K562 (cell line): ENCODE measurements around the gene SLC6A13. TPM values are rescaled to one million over a fixed set of nuclear protein-coding genes. Genes with fewer than 3 reads are reported as not detected.

Experiments used
- ATAC-seq: fragments of 200-7000 bp; cut with Tn5 transposase; 3 replicates; pipeline ENCODE4 v1.9.1; 2020; ENCODE audit warnings: moderate library complexity
- BruUV-seq: library from RNA; stranded (reverse); fragments of 400-500 nt; replicated peaks from 2 replicates; lab custom pipeline; 2021; lab: Mats Ljungman, UMichigan
- CTCF ChIA-PET: fragments of 300-600 bp; formaldehyde crosslinking; extraction: SDS; loops from one replicate; lab custom pipeline; 2021; ENCODE audit warnings: low intra/inter-chr PET ratio; lab: Yijun Ruan, JAX
- POLR2A ChIA-PET: fragments of 300-600, 350-650 bp; sonication (Branson Sonifier 250); formaldehyde crosslinking; extraction: SDS; loops from one replicate; lab custom pipeline; 2021; ENCODE audit warnings: antibody characterized with exemption, inconsistent platforms; lab: Yijun Ruan, JAX
- DNase-seq, 4 experiments: peaks; one replicate each; pipeline versions ENCODE4 v3.0.0 to v3.0.0-alpha.2; 2011 to 2018; ENCODE audit warnings: low spot score in 3 of 4, mixed read lengths in 3 of 4; ENCODE audit errors: extremely low read depth in 1 of 4
- FAIRE-seq: peaks from 2 replicates; lab custom pipeline; 2011; peaks lifted over from hg19 to GRCh38; lab: Jason Lieb, UNC
- H2AFZ ChIP-seq: 2 replicates; pipeline ENCODE4 v1.6.0; 2011; ENCODE audit warnings: low read depth, low read length, control low read depth, inconsistent platforms
- H3K27ac ChIP-seq: fragments of 200-600 bp; 3 replicates; pipeline ENCODE4 v1.8.0; 2011; ENCODE audit warnings: low read depth, mild to moderate bottlenecking, control low read depth, inconsistent platforms, low read length, moderate library complexity, mixed read lengths; ENCODE audit errors: extremely low read depth
- H3K27me3 ChIP-seq, 2 experiments: fragments of 300-600 bp in 1 of 2; 2 replicates in 1 of 2; 3 replicates in 1 of 2; pipeline versions ENCODE4 v1.6.0 to v1.8.0; 2011; ENCODE audit warnings: inconsistent platforms in 2 of 2, low read length in 2 of 2, mild to moderate bottlenecking in 1 of 2, mixed read lengths in 1 of 2, moderate library complexity in 1 of 2; ENCODE audit not compliant: control insufficient read depth in 2 of 2, insufficient read depth in 2 of 2
- H3K36me3 ChIP-seq: fragments of 300-600 bp; 3 replicates; pipeline ENCODE4 v1.8.0; 2011; ENCODE audit warnings: mild to moderate bottlenecking, low read length, inconsistent platforms; ENCODE audit not compliant: control insufficient read depth, insufficient read depth
- H3K4me1 ChIP-seq, 2 experiments: fragments of 200-600 bp in 1 of 2; replicated peaks in 1 of 2; 2 replicates in 1 of 2; 3 replicates in 1 of 2; pipeline versions ENCODE4 v1.5.1 to v1.8.0; 2011; ENCODE audit warnings: inconsistent platforms in 2 of 2, low read length in 2 of 2, mild to moderate bottlenecking in 1 of 2, mixed read lengths in 1 of 2, moderate library complexity in 1 of 2; ENCODE audit not compliant: control insufficient read depth in 2 of 2, insufficient read depth in 2 of 2
- H3K4me2 ChIP-seq: 2 replicates; pipeline ENCODE4 v1.6.1; 2011; ENCODE audit warnings: low read length, control low read depth, inconsistent platforms, mixed read lengths; ENCODE audit not compliant: insufficient read depth
- H3K4me3 ChIP-seq: fragments of 200-600 bp; sonication (generic), shearing (Covaris generic); 2 replicates; pipeline ENCODE4 v1.5.1; 2016; ENCODE audit warnings: control low read depth, inconsistent platforms
- H3K79me2 ChIP-seq: fragments of 200-600 bp; 3 replicates; pipeline ENCODE4 v1.8.0; 2011; ENCODE audit warnings: low read length, inconsistent platforms; ENCODE audit not compliant: control insufficient read depth, insufficient read depth
- H3K9ac ChIP-seq, 2 experiments: 2 replicates each; pipeline versions ENCODE4 v1.6.0 to v1.6.1; 2011; ENCODE audit warnings: low read depth in 2 of 2, low read length in 2 of 2, control low read depth in 1 of 2, inconsistent platforms in 1 of 2, mild to moderate bottlenecking in 1 of 2, mixed read lengths in 1 of 2; ENCODE audit not compliant: insufficient read depth in 1 of 2
- H3K9me1 ChIP-seq: one replicate; pipeline ENCODE4 v1.6.0; 2011; ENCODE audit warnings: inconsistent platforms, mild to moderate bottlenecking, low read length, moderate library complexity; ENCODE audit not compliant: control insufficient read depth, insufficient read depth
- H3K9me3 ChIP-seq: replicated peaks from 2 replicates; pipeline ENCODE4 v1.5.1; 2011; ENCODE audit warnings: low read depth, low read length, inconsistent platforms; ENCODE audit not compliant: control insufficient read depth, insufficient read depth
- H4K20me1 ChIP-seq: replicated peaks from 2 replicates; pipeline ENCODE4 v1.6.1; 2011; ENCODE audit warnings: low read length, inconsistent platforms, mixed read lengths; ENCODE audit not compliant: control insufficient read depth, insufficient read depth
- ARHGAP35 ChIP-seq: fragments of 450-650 bp; IDR thresholded peaks from 2 replicates; pipeline ENCODE4 v1.6.1; 2018; ENCODE audit not compliant: partially characterized antibody
- BRD9 ChIP-seq: fragments of 450-650 bp; IDR thresholded peaks from 2 replicates; pipeline ENCODE4 v1.6.1; 2018; ENCODE audit warnings: low read depth; ENCODE audit not compliant: partially characterized antibody
- E2F3 ChIP-seq: fragments of 250-450 bp; sonication (Bioruptor Pico); IDR thresholded peaks from 2 replicates; pipeline ENCODE4 v1.4.0; 2020; ENCODE audit warnings: mild to moderate bottlenecking
- HOXB6 ChIP-seq: fragments of 250-450 bp; sonication (Bioruptor Pico); IDR thresholded peaks from 2 replicates; pipeline ENCODE4 v1.5.1; 2022; ENCODE audit warnings: mild to moderate bottlenecking, borderline replicate concordance
- KLF16 ChIP-seq: IDR thresholded peaks from 2 replicates; pipeline ENCODE4 v1.6.1; 2016; ENCODE audit warnings: antibody characterized with exemption
- MTA1 ChIP-seq: fragments of 450-650 bp; IDR thresholded peaks from 2 replicates; pipeline ENCODE4 v1.6.1; 2017; ENCODE audit warnings: borderline replicate concordance
- POLR2H ChIP-seq: IDR thresholded peaks from 2 replicates; pipeline ENCODE4 v1.6.1; 2016; ENCODE audit warnings: missing genetic modification characterization, low read depth, mild to moderate bottlenecking, control low read depth, missing compliant biosample characterization, moderate library complexity
- SMAD1 ChIP-seq: fragments of 150-350 bp; IDR thresholded peaks from 2 replicates; pipeline ENCODE4 v1.6.1; 2014; ENCODE audit warnings: low read length, low read depth; ENCODE audit not compliant: partially characterized antibody
- SREBF1 ChIP-seq: fragments of 150-350 bp; IDR thresholded peaks from 2 replicates; pipeline ENCODE4 v1.6.1; 2014; ENCODE audit warnings: antibody characterized with exemption, low read depth, low read length, borderline replicate concordance
- TBP ChIP-seq: optimal IDR thresholded peaks from 2 replicates; pipeline ENCODE3; 2011; ENCODE audit warnings: low read depth, low read length, improper control_type of control experiment
- ZBTB7A ChIP-seq: IDR thresholded peaks from 2 replicates; pipeline ENCODE4 v1.6.1; 2011; ENCODE audit warnings: low read depth, mild to moderate bottlenecking, low read length, moderate library complexity, borderline replicate concordance; ENCODE audit not compliant: control insufficient read depth
- ZNF780A ChIP-seq: fragments of 250-450 bp; sonication (Bioruptor Pico); IDR thresholded peaks from 2 replicates; pipeline ENCODE4 v1.5.0; 2021; ENCODE audit warnings: mild to moderate bottlenecking
- WGBS: fragments of 100-300 bp; shearing (Covaris generic); methylation state at CpG from one replicate; pipeline ENCODE4 v1.1.6; 2016; ENCODE audit warnings: low coverage, mixed read lengths; ENCODE audit not compliant: insufficient coverage; ENCODE audit errors: missing lambda C conversion rate; 5-methylcytosine and 5-hydroxymethylcytosine counted together
- in situ Hi-C: fragments of 300-500 bp; cut with MboI; formaldehyde crosslinking; loops from 4 replicates; pipeline ENCODE4 v1.15.0; 2018; ENCODE audit warnings: inconsistent platforms, mixed read lengths
- intact Hi-C: fragments of 100-400 bp; cut with micrococcal nuclease; formaldehyde crosslinking; loops from 2 replicates; pipeline ENCODE4 v1.14.2; 2022
- polyA plus RNA-seq, 8 experiments: library from polyadenylated mRNA; depleted of rRNA in 4 of 8; stranded (reverse) in 5 of 8; unstranded in 3 of 8; fragments of >200 nt; fragmentation: Nextera tagmentation in 2 of 8; fragmentation: Illumina TruSeq in 1 of 8; extraction: Ambion mirVana in 2 of 8; extraction: Trizol in 1 of 8; gene quantifications; 2 replicates each; pipeline versions ENCODE4 v1.2.1 to v1.2.3, GENCODE V29; 2011 to 2014; ENCODE audit warnings: inconsistent platforms in 1 of 8, missing spikeins in 1 of 8
- total RNA-seq, 7 experiments: library from RNA; depleted of rRNA in 6 of 7; stranded (reverse); fragments of >200 nt in 6 of 7; fragmentation: Illumina TruSeq in 2 of 7; extraction: Trizol in 2 of 7; gene quantifications; 2 replicates each; pipeline versions ENCODE4 v1.2.1 to v1.2.3, GENCODE V29; 2011 to 2021; ENCODE audit warnings: low replicate concordance in 1 of 7
- TF ChIP-seq, protein P1 (sequence below), 2 experiments: fragments of 150-350 bp in 1 of 2; IDR thresholded peaks; 2 replicates each; pipeline ENCODE4 v1.6.1; 2012 to 2016; ENCODE audit warnings: low read depth in 2 of 2, low read length in 2 of 2, mild to moderate bottlenecking in 1 of 2, moderate library complexity in 1 of 2
- TF ChIP-seq, protein P2 (sequence below): fragments of 450-650 bp; formaldehyde crosslinking; IDR thresholded peaks from 2 replicates; pipeline ENCODE4 v1.4.0; 2022; ENCODE audit warnings: mild to moderate bottlenecking, moderate library complexity

SLC6A13 gene
- total and polyA plus RNA-seq, 9 of the 15 experiments (the other 6 are each of a cell fraction or from before 2014, with no cell fraction given): 0.06 to 0.33 (median 0.22) TPM; not detected in 4

- H3K27me3 ChIP-seq: no peaks in the 10 kb centered on the region; a peak in 1 of 5 replicates
- no peaks in the 10 kb centered on the region for H3K9me3 ChIP-seq
- no TSS peak for BruUV-seq
- H3K36me3 ChIP-seq: no peaks in the 10 kb centered on the region
- ATAC-seq (no peak), DNase-seq (no peak), FAIRE-seq (no peak)
- H3K27ac ChIP-seq: no peak overlapping the region
- ChIA-PET CTCF (no interaction called here), POLR2A (no interaction called here)
- H3K4me2 ChIP-seq: no peak overlapping the region
- intact Hi-C loops: no loop called here
- no peaks in the 10 kb centered on the region for H3K79me2 ChIP-seq
- in situ Hi-C loops: no loop called here
- TF ChIP-seq ARHGAP35: no peak
- no peak for TF ChIP-seq SREBF1
- TF ChIP-seq ZNF780A (CRISPR knock-in tag): no peak
- TF ChIP-seq BRD9: no peak
- TF ChIP-seq, protein P1, sequence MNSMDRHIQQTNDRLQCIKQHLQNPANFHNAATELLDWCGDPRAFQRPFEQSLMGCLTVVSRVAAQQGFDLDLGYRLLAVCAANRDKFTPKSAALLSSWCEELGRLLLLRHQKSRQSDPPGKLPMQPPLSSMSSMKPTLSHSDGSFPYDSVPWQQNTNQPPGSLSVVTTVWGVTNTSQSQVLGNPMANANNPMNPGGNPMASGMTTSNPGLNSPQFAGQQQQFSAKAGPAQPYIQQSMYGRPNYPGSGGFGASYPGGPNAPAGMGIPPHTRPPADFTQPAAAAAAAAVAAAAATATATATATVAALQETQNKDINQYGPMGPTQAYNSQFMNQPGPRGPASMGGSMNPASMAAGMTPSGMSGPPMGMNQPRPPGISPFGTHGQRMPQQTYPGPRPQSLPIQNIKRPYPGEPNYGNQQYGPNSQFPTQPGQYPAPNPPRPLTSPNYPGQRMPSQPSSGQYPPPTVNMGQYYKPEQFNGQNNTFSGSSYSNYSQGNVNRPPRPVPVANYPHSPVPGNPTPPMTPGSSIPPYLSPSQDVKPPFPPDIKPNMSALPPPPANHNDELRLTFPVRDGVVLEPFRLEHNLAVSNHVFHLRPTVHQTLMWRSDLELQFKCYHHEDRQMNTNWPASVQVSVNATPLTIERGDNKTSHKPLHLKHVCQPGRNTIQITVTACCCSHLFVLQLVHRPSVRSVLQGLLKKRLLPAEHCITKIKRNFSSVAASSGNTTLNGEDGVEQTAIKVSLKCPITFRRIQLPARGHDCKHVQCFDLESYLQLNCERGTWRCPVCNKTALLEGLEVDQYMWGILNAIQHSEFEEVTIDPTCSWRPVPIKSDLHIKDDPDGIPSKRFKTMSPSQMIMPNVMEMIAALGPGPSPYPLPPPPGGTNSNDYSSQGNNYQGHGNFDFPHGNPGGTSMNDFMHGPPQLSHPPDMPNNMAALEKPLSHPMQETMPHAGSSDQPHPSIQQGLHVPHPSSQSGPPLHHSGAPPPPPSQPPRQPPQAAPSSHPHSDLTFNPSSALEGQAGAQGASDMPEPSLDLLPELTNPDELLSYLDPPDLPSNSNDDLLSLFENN (IDR thresholded peaks at IDR 0.05; ENCODE audit: low read depth in 2 of 2, low read length in 2 of 2): no peak
- no peak for TF ChIP-seq ZBTB7A
- TF ChIP-seq MTA1: no peak
- no peak for TF ChIP-seq E2F3 (CRISPR knock-in tag)
- no peak for TF ChIP-seq HOXB6 (CRISPR knock-in tag)
- TF ChIP-seq, protein P2, sequence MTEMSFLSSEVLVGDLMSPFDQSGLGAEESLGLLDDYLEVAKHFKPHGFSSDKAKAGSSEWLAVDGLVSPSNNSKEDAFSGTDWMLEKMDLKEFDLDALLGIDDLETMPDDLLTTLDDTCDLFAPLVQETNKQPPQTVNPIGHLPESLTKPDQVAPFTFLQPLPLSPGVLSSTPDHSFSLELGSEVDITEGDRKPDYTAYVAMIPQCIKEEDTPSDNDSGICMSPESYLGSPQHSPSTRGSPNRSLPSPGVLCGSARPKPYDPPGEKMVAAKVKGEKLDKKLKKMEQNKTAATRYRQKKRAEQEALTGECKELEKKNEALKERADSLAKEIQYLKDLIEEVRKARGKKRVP: no peak
- no peak for TF ChIP-seq SMAD1
- no peak for TF ChIP-seq KLF16
- no peak for TF ChIP-seq TBP
- TF ChIP-seq POLR2H (tag): no peak
- H4K20me1 ChIP-seq: no peaks in the 10 kb centered on the region
- no peak overlapping the region for H2AFZ ChIP-seq
- WGBS: 13% methylated on average over 3 of the region's 3 CpGs
- no peak overlapping the region for H3K4me3 ChIP-seq
- H3K9ac ChIP-seq: no peak overlapping the region
- peaks cover 0 to 12% of the 10 kb centered on the region in 2 experiments; a peak in 3 of 5 replicates for H3K4me1 ChIP-seq
- no peaks in the 10 kb centered on the region for H3K9me1 ChIP-seq
Observed at GRCh38 chr12:265096-265495, 2.5 kb upstream of the SLC6A13 start.
